ENCODE measurements around the gene PTPA. TPM values are rescaled to one million over a fixed set of nuclear protein-coding genes. Genes with fewer than 3 reads are reported as not detected.

PTPA gene
- total and polyA plus RNA-seq, 12 donors: 106 to 227 (median 186) TPM

GRCh38 chr9:129177791-129178567 is 66.8 kb downstream of the PTPA start, which contains the start of gene IER5L:
IER5L (minus strand) TSS chr9:129178261; CDS start chr9:129178052, 209 bp downstream.
- Histone ChIP-seq H3K36me3 (peaks cover 0 to 6% (median 0%) of the 10 kb centered on the region in 9 donors), H3K27ac (peak within 1 kb of the TSS; percentile 96 to 100 (median 98)), H3K27me3 (peaks cover 0 to 6% (median 0%) of the 10 kb centered on the region in 7 donors), H3K4me1 (peaks cover 11 to 39% (median 29%) of the 10 kb centered on the region in 9 donors), H3K9me3 (no peaks in the 10 kb centered on the region), H3K4me3 (peak within 1 kb of the TSS; percentile 72 to 100 (median 96))
- TF ChIP-seq CTCF (IDR thresholded peaks at IDR 0.05): peak in 3 of 9 donors; percentile 7 to 11 (median 10)
- DNase-seq (peak; percentile 94), ATAC-seq (peak; percentile 80 to 91 (median 84))
- 0 to 1% methylated on average over 90 of the region's 90 CpGs for WGBS, 2 donors
- intact Hi-C loops (cut with DNase I): loop anchor here in 9 of 10 donors (2.0 to 10.0 kb wide), 14 partner anchors 36 to 427 kb away; no protein-coding TSS in a partner anchor

- ATAC-seq: no peak
- no peak for DNase-seq
- H3K27ac ChIP-seq: peak overlapping the region in 1 of 10 donors; percentile 95
- H3K9me3 ChIP-seq: no peaks in the 10 kb centered on the region
- H3K4me1 ChIP-seq: peaks cover 5 to 32% (median 21%) of the 10 kb centered on the region in 9 donors
- H3K27me3 ChIP-seq: peaks cover 0 to under 1% (median 0%) of the 10 kb centered on the region in 7 donors
- TF ChIP-seq CTCF (IDR thresholded peaks at IDR 0.05): no peak
- peak overlapping the region in 9 of 10 donors; percentile 35 to 100 (median 91) for H3K4me3 ChIP-seq
- 21 to 23% methylated on average over 44 to 45 of the region's 45 CpGs for WGBS, 2 donors
- intact Hi-C loops (cut with DNase I): loop anchor here in 9 of 10 donors (1.0 to 10.0 kb wide), 13 partner anchors 19 to 426 kb away; no protein-coding TSS in a partner anchor
- H3K36me3 ChIP-seq: peaks cover 0 to 6% (median 0%) of the 10 kb centered on the region in 9 donors
Measured at GRCh38 chr9:129178568-129179382, 67.6 kb downstream of the PTPA start.

GRCh38 chr9:129181246-129181645 is 70.0 kb downstream of the PTPA start:
- H3K9me3 ChIP-seq: no peaks in the 10 kb centered on the region
- 84 to 86% methylated on average over 5 of the region's 5 CpGs for WGBS, 2 donors
- peaks cover 3 to 21% (median 9%) of the 10 kb centered on the region in 9 donors for H3K4me1 ChIP-seq
- TF ChIP-seq CTCF (IDR thresholded peaks at IDR 0.05): no peak
- no peaks in the 10 kb centered on the region for H3K27me3 ChIP-seq
- ATAC-seq (no peak), DNase-seq (no peak)
- H3K27ac ChIP-seq: no peak overlapping the region
- no peak overlapping the region for H3K4me3 ChIP-seq
- intact Hi-C loops (cut with DNase I): loop anchor here in 2 of 10 donors (5.0 to 10.0 kb wide), 2 partner anchors 76 to 134 kb away; no protein-coding TSS in a partner anchor
- peaks cover 0 to 6% (median 0%) of the 10 kb centered on the region in 9 donors for H3K36me3 ChIP-seq

GRCh38 chr9:129182122-129182521 is 70.9 kb downstream of the PTPA start:
- WGBS, 2 donors: 91% methylated on average over 4 of the region's 4 CpGs
- Histone ChIP-seq H3K27me3 (no peaks in the 10 kb centered on the region), H3K27ac (no peak overlapping the region), H3K36me3 (no peaks in the 10 kb centered on the region), H3K9me3 (peaks cover 0 to 4% (median 0%) of the 10 kb centered on the region in 11 donors), H3K4me3 (no peak overlapping the region), H3K4me1 (peaks cover 3 to 21% (median 8%) of the 10 kb centered on the region in 9 donors)
- no peak for ATAC-seq
- no peak for DNase-seq
- TF ChIP-seq CTCF (IDR thresholded peaks at IDR 0.05): no peak
- intact Hi-C loops (cut with DNase I): loop anchor here in 2 of 10 donors (5.0 to 10.0 kb wide), 2 partner anchors 75 to 133 kb away; no protein-coding TSS in a partner anchor

Measured in heart right ventricle (tissue), 16 donors.